Gastroesophageal sphincter (tissue), 3 donors: ENCODE measurements around the gene NEU2.

ENCODE experiments used
- EP300 ChIP-seq: sonication (generic); formaldehyde crosslinking; IDR thresholded peaks from one replicate; pipeline ENCODE4 v1.6.1; 2017; ENCODE audit warnings: antibody characterized with exemption, mild to moderate bottlenecking
- POLR2A ChIP-seq, 2 donors: fragments of 450-650 bp; IDR thresholded peaks; one replicate each; pipeline ENCODE4 v1.6.1; 2017; ENCODE audit warnings: antibody characterized with exemption in 2 of 2, mild to moderate bottlenecking in 2 of 2, moderate library complexity in 1 of 2
- TF ChIP-seq, protein P1 (sequence below), 4 experiments: fragments of 200-600 bp in 2 of 4; fragments of 450-650 bp in 2 of 4; sonication (generic) in 1 of 4; IDR thresholded peaks; one replicate each; pipeline ENCODE4 v1.5.1; 2017 to 2019; ENCODE audit warnings: antibody characterized with exemption in 4 of 4, mild to moderate bottlenecking in 2 of 4, moderate library complexity in 2 of 4

GRCh38 chr2:233011268-233011650 lies 21.2 kb upstream of the NEU2 start:
- TF ChIP-seq, protein P1, sequence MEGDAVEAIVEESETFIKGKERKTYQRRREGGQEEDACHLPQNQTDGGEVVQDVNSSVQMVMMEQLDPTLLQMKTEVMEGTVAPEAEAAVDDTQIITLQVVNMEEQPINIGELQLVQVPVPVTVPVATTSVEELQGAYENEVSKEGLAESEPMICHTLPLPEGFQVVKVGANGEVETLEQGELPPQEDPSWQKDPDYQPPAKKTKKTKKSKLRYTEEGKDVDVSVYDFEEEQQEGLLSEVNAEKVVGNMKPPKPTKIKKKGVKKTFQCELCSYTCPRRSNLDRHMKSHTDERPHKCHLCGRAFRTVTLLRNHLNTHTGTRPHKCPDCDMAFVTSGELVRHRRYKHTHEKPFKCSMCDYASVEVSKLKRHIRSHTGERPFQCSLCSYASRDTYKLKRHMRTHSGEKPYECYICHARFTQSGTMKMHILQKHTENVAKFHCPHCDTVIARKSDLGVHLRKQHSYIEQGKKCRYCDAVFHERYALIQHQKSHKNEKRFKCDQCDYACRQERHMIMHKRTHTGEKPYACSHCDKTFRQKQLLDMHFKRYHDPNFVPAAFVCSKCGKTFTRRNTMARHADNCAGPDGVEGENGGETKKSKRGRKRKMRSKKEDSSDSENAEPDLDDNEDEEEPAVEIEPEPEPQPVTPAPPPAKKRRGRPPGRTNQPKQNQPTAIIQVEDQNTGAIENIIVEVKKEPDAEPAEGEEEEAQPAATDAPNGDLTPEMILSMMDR (IDR thresholded peaks at IDR 0.05), result no peak
- TF ChIP-seq POLR2A (IDR thresholded peaks at IDR 0.05) (no peak), EP300 (no peak)
